Activated CD8-positive, alpha-beta memory T cell treated with anti-CD3 and anti-CD28 coated beads for 4 hours (primary cell): ENCODE measurements around the gene NMT1.
A peak's percentile ranks its signal among the peaks of the same experiment; 100 is the strongest.

Source experiments
- DNase-seq, 2 donors: peaks; one replicate each; pipeline ENCODE4 v3.0.0-alpha.2; 2020; ENCODE audit warnings: low read depth in 2 of 2

The NMT1 gene

DNA sequence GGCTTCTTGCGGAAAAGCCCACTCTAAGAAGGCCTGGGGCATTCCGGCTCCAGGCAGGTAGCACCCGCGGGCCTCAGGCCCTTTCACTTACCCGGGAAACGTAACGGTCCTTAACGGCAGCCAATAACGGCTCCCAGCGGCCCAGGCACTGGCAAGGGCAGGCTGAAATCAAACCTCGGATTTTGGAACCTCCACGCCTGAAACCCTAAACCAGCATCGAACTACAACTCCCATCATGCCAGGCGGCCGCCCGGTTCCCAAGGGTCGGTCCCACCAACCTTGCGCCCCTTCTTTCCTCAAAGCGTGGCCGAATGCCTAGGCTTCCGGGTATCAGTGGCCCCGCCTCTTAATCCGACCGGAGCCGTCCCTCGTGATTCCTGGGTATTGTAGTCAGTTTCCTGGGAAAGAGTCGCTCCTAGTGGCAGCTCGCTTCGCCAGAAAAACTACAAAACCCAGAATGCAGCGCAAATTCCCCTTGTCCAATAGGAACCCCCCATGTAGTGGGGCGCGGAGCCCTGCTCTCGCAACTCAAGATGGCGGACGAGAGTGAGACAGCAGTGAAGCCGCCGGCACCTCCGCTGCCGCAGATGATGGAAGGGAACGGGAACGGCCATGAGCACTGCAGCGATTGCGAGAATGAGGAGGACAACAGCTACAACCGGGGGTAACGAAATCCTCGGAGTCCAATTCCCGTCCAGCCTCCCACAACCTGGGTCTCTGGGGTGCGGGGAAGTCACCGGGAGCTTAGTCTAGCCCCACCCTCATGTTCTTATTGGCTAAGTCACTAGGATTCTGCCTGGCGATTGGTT, at the start of gene NMT1:
Gene NMT1 (plus strand): TSS at position 521 of the 809 bp plus-strand sequence. CDS start 13 bp downstream, at position 534.
- DNase-seq = peak; percentile 90 to 96

DNA sequence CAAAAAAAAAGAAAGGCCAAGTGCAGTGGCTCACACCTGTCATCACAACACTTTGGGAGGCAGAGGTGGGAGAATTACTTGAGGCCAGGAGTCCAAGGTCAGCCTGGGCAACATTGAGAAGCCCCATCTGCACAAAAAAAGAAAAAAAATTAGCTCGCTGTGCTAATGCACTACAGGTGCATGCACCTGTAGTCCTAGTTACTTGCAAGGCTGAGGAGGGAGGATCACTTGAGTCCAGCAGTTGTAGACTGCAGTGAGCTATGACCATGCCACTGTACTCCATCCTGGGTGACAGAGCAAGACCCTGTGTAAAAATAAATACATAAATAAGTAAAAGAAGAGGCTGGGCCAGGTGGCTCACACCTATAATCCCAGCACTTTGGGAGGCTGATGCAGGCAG, 49.4 kb upstream of the NMT1 start:
- no peak for DNase-seq

DNA sequence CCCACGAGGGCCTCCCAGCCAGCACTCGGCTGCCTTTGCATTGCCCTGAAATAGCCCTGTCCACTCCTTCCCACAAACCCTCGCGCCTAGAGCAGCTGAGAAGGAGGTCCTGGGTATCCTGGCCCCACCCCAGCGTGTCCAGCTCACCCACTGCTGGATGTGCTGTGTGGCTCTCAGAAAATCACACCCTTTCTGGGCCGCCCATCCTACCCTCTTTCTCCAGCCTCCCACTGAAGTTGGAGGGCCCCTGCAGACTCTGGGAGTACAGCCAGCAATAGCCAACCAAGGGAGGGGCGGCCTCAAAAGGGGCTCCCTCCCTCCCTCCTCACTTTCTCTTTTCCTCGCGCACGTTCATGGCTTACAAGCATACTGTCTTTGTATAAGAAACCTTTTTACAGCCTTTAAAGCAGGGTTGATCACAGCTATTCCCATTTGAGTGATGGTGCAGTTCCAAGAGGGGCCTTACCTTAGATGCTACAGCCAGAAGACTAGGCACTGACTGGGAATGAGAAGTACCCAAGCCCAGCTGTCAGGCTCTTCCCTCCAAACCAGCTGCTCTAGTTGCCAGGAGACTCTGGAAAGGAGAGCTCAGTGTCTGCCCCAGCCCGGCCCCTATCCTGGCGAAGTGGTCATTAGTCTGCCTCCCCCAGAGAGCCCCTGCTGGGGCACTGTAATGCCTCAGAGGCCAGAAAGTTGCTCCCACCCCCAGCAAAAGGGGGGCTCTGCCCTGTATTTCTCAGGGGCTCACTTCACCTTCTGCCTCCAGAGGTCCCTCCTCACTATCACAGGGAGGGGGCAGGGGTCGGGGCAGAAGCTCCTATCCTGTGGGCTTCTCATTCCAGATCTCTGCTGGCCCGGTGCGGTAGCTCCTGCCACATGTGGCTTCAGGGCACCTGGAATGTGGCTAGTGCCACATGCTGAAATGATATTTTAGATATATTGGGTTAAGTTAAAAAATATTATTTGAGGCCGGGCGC, 47.8 kb upstream of the NMT1 start:
- no peak for DNase-seq

DNA sequence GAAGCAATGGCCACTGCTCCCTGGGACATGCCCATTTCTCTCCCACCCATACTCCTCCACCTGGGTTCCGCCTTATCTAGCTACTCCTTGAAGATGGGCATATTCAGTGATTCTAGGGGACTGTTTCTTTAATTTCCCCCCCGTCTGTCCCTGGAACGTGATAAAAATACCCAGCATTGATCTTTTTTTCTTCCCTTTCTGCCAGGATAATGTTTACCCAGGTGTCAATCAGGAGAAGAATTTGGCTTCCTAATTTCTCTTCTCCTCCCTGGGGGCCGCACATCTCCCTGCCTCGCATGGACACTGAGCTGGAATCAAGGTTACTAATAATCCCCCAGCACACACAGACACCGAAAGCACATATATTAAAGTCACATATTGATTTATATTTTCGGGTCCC, 44.9 kb upstream of the NMT1 start:
- DNase-seq = no peak

DNA sequence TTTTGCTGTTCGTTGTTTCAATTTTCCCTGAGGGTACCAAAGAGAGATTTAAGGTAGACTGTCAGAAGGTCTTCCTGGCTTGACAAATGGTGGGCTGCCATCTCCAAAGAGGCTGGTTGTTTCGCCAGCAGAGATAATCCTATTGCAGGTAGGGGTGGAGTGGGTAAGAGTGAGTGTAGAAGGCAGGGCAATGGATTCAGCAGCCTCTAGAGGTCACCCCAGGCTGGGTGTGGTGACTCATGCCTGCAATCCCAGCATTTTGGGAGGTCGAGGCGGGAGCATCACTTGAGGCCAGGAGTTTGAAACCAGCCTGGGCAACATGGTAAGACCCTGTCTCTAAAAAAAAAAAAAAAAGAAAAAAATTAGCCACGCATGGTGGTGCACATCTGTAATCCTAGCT, 44.3 kb upstream of the NMT1 start:
- no peak for DNase-seq

DNA sequence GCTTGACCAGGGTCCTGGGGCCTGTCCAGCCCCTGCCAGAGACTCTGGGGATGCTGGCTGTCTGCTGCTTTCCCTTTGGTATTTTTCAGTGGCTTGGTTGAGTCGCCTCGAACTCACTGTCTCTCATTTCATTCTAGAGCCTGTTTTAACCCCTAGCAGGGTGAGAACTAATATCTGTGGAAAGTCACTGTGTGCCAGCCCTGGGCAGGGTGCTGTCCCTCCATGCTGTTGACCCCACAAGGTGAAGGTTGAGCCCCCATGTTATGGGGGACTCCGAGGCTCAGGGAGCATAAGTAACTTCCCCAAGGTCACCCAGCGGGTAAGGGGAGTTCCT, 42.6 kb upstream of the NMT1 start:
- no peak for DNase-seq

DNA sequence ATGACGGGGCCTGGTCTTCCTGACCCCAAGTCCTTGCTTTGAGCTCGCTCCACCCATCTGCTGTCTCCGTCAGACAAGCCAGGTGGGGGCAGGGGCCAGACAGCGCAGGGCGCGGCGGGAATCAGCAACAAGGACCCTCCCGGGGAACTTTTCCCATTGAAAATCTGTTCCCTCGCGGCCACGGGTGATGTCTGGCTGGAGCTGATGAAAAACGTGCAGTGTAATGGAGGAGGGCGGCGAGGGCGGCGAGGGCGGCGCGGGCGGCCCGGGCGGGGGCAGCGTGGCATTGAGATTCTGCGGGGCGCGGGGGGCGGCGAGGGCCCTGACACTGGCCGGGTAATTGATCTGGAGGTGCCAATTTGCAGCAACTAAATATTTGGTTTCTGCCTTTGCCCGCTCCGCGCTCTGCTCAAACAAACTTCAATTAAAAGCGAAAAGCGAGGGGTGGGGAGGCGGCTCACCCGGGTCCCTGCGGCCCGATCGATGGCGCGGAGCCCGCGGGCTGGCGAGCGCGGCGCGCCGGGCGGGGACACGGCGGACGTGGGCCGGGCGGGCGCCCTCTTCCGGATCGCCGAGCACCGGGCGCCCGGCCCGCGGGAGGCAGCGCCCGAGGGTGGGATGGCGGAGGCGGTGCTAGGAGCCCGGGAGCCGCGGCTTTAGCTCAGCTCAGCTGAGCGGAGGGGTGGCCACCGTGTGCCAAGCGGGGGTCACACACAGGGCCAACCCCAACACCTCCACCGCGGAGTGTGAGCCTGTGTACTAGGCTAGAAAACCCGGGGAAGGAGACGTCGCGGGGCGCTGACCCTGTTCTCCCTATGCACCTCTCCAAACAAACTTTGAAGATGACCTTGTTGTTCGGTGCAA, 42.0 kb upstream of the NMT1 start:
- no peak for DNase-seq

DNA sequence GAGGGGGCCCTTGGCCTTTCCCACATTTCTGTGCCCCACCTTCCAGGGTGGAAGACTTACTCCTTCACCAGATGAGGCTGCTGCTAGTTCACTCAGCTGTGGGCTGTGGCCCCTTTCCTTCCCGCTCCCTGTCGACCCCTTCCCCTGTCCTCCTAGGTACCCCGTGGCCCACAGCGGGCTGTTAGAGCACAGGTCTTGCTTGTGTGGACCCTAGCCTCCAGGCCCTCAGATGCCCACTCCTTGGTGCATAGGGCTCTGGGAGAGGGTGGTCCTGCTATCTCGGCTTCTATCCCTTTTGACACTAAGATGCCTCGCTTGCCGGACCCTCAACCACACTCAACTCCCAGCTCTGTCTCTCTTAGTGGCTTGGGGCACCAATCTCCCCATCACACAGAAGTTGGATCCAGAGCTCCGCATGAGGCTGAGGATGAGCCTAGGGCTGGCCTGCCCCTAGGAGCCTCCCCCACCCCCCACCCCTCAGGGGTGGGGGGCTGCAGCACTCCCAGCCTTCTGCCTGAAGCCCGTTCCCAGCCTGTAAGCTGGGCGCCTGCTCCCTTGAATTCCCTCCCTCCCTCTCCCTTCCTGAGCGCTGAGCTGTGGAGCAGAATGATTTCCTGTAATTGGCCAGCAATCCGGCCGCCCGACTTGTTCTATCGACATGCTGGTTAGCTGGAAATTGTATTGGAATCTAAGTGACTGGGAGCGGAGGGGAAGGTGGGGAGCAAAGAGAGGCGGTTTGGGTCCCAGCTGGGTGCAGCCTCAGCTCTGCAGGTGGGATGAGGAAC, 40.6 kb upstream of the NMT1 start:
- DNase-seq = no peak

DNA sequence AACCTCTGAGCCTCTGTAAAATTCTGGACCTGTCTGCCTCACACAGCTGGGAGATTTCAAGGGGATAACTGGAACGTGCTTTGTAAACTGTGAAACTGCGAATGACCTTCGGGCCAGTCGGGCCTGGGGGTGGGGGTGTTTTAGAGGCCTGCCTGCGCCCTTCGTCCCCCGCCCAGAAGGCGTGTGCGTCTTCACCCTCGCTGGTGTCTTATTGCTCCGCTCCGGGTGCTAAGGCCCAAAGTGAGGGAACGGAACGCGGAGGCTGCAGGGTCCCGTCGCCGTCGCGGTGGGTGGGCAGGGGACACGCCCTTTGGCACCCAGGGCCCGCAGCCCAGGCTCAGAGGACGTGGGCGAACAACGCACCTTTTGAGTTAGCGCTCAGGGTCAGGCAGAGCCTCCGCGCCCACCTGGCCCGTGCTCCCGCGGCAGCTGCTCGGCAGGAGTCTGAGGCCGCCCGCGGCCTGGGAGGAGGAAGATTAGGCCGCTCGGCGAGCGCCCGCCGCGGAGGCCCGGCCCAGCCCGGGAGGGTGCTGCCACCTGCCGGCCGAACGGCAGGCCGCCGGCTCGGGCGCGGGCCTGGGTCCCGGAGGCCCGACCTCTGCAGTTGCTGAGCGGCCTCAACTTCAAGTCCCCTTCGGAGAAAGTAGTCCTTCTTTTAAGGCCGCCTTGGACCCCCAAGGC, 39.4 kb upstream of the NMT1 start:
- peak; percentile 23 to 35 for DNase-seq

DNA sequence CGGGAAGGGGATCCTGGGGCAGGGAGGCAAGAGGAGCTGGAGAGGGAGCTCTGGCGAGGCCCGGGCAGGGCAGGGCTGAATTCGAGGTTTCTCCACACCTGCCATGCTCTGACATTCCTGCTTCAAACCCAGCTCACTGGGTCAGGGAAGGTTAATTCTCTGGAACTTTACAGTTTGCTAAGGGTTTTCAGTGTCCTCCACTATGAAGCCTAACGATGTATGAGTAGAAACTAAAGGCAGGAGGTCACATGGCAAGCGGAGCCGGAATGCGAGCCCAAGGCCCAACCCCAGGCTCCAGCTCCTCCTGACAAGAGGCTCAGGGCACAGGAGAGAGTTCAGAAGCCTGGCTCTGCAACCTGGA, 38.8 kb upstream of the NMT1 start:
- DNase-seq = no peak

DNA sequence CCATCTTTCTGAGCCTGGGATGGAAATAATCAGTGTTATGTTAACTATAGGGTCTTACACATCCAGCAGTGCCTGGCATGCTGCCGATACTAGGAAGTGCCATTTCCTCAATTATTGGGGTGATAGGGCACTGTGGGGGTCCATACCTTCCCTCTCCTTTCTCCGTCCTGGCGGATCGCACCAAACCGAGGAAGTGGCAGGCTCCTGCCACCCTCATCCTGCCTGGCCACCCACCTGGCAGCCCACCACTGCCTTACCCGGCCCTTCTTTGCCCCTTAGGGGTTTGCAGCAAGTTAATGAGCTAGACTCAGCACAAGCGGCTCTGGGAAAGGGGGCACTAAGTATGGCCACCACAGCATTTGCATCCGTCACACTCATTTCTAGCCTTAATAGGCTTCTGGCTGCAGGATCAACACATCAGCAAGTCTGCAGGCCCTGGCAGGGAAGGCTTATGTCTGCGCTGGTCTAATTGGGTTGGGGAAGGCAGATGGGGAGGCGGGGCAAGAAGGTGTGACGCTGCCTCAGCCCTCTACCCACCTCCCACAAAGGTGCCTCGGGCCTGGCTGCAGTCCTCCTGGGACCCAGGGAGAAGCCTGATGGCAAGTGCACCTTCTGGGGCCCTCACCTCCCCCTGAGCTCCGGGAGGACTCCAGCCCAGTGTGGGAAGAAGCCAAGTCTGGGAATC, 38.3 kb upstream of the NMT1 start:
- DNase-seq = no peak

DNA sequence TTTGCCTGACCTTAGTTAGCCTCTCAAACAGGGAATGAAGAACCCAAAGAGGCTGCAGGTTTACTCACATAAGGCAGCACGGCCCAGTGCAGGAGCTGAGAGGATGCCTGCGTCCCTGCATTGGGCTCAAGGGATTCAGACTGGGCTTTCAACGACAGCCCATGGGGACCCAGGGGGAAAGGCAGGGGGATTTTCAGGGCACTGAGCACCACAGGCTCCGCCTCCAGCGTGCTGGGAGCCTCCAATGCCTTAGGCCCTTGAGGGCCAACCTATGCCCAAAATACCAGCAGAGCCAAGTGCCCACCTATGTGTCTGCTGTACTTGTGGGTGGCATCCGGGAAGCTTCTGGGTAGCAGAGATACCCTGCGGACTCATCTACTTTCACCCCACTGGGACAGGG, 32.0 kb upstream of the NMT1 start:
- no peak for DNase-seq

DNA sequence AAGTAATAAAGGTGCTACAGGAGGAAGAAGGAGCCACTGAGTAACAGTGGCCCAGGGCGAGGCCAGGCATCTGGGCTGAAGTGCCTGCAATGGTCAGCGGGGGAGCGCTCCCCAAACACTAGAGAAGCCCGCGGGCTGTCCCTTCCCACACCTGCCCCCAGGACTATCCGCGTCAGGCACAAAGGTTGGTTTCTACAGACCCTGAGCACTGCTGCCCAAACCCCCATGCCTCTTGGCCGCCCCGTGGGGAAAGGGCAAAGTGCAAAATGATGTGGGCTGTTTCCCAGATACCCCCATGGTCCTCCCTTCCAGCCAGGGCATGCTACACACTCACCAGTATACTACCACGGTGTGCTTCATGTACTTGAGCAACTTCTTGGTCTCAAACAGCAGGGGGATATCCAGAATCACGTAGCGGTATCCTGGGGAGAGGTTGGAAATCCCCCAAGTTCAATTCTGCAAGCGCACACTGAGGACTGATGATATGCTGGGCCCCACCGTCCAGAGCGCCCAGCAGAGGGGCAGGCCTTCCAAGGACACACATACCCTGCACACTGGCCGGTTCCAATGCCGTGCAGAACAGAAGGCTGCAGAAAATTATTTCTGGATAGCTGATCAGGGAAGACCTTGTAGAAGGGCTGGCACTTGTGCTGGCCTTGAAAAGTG, 31.2 kb upstream of the NMT1 start:
- no peak for DNase-seq

DNA sequence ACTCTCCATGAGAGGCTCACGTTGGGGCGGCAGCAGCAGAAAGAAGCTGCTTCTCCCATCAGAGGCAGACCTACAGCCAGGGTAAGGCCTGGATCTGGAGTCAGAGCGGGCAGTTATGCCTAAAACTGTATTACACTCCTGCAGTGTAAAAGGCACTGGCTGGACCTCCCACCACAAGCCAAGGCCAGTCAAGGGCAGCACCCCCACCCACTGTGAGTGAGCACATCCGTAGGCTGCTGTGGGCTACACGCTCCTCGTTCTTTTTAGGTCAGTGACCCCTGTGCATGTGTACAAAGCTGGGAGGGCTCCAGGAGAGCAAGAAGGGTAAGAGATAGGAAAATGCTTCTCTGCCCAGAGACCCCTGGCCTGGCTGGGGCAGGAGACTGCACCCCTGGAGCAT, 30.4 kb upstream of the NMT1 start:
- DNase-seq = no peak

DNA sequence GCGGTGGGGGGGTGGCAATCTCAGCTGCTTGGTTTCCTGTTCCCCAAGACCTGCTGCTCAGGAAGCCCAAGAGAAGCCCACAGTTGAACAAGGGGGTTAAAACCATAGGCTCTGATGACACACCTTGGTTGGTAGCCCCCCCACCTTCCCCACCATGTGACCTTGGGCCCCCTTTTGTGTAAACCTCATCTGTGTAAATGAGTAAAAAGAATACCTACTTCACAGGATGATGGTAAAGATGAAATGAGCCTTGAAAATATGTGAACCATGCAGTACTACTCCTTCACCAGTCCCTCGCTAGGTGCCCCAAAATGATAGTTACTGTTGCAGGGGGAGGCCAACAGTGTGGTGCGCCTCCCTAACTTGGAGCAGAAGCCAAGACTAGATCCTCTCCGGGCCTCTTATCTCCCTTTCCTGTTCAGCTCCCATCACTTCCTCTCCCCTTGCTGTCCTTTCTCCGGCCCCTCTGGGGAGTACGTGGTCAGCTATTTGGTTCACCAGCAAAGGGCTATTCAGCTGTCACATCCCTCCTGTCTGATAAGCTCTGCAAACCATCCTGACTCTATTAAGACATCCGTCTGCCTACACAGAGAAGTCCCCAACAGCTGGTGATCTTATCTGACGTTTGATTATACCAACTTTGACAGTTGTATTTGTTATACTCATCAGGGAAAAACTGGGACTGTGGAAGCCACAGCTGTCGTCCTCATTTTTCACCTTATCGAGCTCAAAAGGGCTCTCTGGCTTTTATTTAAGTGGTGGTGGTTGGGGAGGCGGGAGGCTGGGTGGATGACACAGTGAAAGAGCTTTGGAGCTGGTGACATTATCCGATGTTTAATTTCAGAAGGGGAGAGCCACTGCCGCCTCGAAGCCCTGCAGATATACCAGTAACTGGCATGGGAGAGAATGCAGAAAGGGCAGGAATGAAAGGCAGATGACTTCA, 29.6 kb upstream of the NMT1 start:
- DNase-seq = no peak

DNA sequence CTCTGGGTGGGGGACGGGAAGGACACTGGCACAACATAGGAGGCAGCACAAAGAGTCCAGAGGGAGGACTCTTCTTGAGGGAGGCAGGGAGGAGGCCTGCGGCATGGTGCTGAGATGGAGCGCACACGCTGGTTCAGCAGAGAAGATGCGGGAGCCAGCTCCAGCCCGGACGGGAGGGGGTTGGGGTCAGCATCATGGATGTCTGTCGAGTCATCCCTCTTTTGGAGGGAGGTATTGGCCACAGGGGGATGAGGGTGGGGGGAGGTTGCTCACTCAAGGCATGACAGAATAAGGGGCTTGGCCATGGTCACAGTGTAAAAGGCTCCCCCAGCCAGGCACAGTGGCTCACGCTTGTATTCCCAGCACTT, 29.0 kb upstream of the NMT1 start:
- no peak for DNase-seq

DNA sequence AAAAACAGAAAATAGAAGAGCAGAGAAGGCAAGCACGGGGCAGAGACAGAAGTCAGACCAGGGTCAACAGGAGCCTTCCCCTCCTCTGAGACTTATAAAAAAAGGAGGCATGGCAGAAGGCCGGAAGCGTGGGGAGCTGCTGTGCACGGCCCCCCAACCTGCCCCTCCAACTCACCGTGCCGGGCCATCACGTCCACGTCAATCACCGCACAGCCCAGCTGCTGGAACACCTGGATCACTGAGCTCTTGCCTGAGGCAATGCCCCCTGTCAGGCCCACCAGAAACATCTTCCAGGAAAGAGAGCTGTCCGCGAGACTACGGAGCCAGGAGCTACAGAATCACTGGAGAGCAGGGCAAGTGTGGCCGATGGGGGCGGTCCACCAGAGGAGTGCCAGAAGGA, 26.5 kb upstream of the NMT1 start:
- no peak for DNase-seq

DNA sequence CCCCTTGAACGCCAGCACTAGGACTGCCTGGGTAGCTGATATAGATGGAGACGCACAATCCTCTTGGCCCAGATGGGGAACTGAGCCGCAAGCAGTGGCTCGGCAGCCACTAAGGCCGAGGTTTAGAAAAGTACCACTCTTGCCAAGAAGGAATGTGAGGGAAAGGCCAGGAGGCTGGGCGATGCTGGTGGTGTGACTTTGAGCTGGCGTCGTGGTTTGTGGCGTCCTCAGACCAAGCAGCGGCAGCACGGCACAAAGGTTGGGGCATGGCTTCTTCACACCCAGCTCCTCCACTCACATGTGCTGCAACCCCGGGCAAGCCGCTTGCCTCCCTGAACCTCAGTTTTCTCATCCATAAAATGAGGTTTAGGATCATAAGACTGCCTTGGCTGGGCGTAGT, 25.3 kb upstream of the NMT1 start:
- no peak for DNase-seq

DNA sequence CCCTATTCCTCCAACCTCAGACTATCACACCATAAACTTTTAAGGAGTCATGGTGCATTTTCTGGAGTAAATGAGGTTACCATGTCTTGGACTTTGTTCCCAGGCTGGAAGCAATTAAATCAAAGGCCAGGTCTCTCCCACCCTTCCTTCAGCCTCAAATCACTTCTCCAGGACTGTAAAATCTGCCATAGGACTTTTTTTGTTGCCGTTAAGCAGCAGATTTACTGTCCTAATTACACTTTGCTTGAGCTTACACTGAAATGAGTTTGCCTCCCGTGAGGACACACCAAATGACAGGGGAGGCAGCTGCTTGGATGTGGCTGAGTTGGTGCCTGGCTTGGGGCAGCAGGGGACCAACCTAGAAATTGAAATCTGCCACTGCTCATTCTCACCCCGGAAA, 24.4 kb upstream of the NMT1 start:
- no peak for DNase-seq
